Measurements from ENCODE around the gene PAQR3. TPM values are rescaled to one million over a fixed set of nuclear protein-coding genes. Genes with fewer than 3 reads are reported as not detected.
A peak's percentile ranks its signal among the peaks of the same experiment; 100 is the strongest.

PAQR3 gene
- total and polyA plus RNA-seq, 12 donors = 3.6 to 10.6 (median 7.9) TPM

- TF ChIP-seq CTCF (IDR thresholded peaks at IDR 0.05) = no peak
- Histone ChIP-seq H3K4me3 (peak overlapping the region; percentile 57 to 98 (median 92)), H3K27ac (peak overlapping the region in 7 of 10 donors; percentile 5 to 87 (median 76)), H3K27me3 (no peaks in the 10 kb centered on the region), H3K36me3 (peaks cover 0 to 6% (median 0%) of the 10 kb centered on the region in 9 donors), H3K4me1 (peaks cover 0 to 28% (median 18%) of the 10 kb centered on the region in 9 donors), H3K9me3 (no peaks in the 10 kb centered on the region)
- WGBS, 2 donors = 0 to 1% methylated on average over 9 of the region's 9 CpGs
- peak in 2 of 8 donors; percentile 6 to 43 for ATAC-seq
- DNase-seq = no peak
- intact Hi-C loops (cut with DNase I) = no loop called here
Measured at GRCh38 chr4:78939667-78940008, 400 bp upstream of the PAQR3 start.

- intact Hi-C loops (cut with DNase I) = no loop called here
- WGBS, 2 donors = 5 to 7% methylated on average over 7 of the region's 7 CpGs
- H3K4me1 ChIP-seq = peaks cover 0 to 28% (median 18%) of the 10 kb centered on the region in 9 donors
- DNase-seq (no peak), ATAC-seq (peak in 1 of 8 donors; percentile 2)
- no peak for TF ChIP-seq CTCF (IDR thresholded peaks at IDR 0.05)
- H3K9me3 ChIP-seq = no peaks in the 10 kb centered on the region
- peaks cover 0 to 7% (median 0%) of the 10 kb centered on the region in 9 donors for H3K36me3 ChIP-seq
- H3K27me3 ChIP-seq = no peaks in the 10 kb centered on the region
- H3K27ac ChIP-seq = peak overlapping the region in 4 of 10 donors; percentile 54 to 87 (median 80)
- peak overlapping the region; percentile 57 to 98 (median 92) for H3K4me3 ChIP-seq
Measured at GRCh38 chr4:78938474-78938867, 767 bp downstream of the PAQR3 start.

- DNase-seq (no peak), ATAC-seq (no peak)
- no peaks in the 10 kb centered on the region for H3K9me3 ChIP-seq
- peaks cover 0 to 13% (median 0%) of the 10 kb centered on the region in 9 donors for H3K36me3 ChIP-seq
- peaks cover 0 to 27% (median 18%) of the 10 kb centered on the region in 9 donors for H3K4me1 ChIP-seq
- peak overlapping the region in 3 of 10 donors; percentile 73 to 98 (median 90) for H3K4me3 ChIP-seq
- no peak overlapping the region for H3K27ac ChIP-seq
- H3K27me3 ChIP-seq = no peaks in the 10 kb centered on the region
- no peak for TF ChIP-seq CTCF (IDR thresholded peaks at IDR 0.05)
- WGBS, 2 donors = 92 to 94% methylated on average over 4 of the region's 4 CpGs
- intact Hi-C loops (cut with DNase I) = no loop called here
Measured at GRCh38 chr4:78937837-78938236, 1.4 kb downstream of the PAQR3 start.

GRCh38 chr4:78936989-78937388, 2.2 kb downstream of the PAQR3 start:
- intact Hi-C loops (cut with DNase I) = no loop called here
- no peaks in the 10 kb centered on the region for H3K9me3 ChIP-seq
- WGBS, 2 donors = 87 to 90% methylated on average over 4 of the region's 4 CpGs
- TF ChIP-seq CTCF (IDR thresholded peaks at IDR 0.05) = no peak
- ATAC-seq (no peak), DNase-seq (no peak)
- no peak overlapping the region for H3K27ac ChIP-seq
- H3K4me3 ChIP-seq = no peak overlapping the region
- H3K27me3 ChIP-seq = no peaks in the 10 kb centered on the region
- peaks cover 0 to 20% (median 0%) of the 10 kb centered on the region in 9 donors for H3K36me3 ChIP-seq
- H3K4me1 ChIP-seq = peaks cover 0 to 23% (median 18%) of the 10 kb centered on the region in 9 donors
